HG03460 (cell line): ENCODE results near the gene PCDH9.
"Not testable (repeated sequence)": the region's sequence is repeated elsewhere in the genome, so short reads cannot be mapped to it uniquely, and the experiment has no call there.

ENCODE experiments used
- ATAC-seq: cut with Tn5 transposase; IDR thresholded peaks from one replicate; pipeline ENCODE4 v1.9.1; 2021; ENCODE audit not compliant: unreplicated experiment

The PCDH9 gene

DNA sequence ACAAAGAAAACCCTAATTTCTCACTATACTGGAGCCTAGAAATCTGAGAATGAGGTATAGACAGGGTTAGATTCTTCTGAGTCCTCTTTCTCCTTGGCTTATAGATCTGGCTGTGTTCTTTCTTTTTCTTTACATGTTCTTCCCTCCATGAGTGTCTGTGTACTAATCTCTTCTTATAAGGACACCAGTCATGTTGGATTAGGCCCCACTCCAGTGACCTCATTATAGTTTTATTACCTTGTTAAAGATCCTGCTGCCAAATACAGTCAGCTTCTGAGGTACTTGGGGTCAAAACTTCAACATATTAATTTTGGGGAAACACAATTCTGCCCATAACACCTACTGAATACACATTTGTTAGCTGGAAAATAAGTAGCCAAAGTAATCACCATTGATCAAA, 302.6 kb downstream of the PCDH9 start:
- no peak for ATAC-seq

- no peak for ATAC-seq
These were observed 303.1 kb downstream of the PCDH9 start for GRCh38 chr13:66926851-66927524.

GRCh38 chr13:66926200-66926850, 303.8 kb downstream of the PCDH9 start:
- ATAC-seq: no peak

DNA sequence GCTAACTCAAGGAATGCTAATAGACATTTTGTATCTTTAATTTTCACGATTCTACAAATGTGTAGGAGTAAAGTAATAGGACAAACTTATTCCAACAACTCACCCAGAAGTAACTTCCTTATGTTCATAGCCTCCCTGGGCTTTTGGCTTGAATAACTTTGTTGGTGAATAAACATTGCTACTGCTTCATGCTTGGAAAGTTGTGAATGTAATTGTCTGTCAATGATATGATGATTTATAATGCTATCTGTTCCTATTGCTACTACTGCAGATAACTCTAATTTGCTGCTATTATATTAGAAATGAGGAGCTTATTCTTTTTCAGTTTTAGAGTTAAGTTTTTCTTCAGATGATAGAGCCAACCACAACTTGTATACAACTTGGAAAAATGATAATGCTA, 307.7 kb downstream of the PCDH9 start:
- no peak for ATAC-seq

DNA sequence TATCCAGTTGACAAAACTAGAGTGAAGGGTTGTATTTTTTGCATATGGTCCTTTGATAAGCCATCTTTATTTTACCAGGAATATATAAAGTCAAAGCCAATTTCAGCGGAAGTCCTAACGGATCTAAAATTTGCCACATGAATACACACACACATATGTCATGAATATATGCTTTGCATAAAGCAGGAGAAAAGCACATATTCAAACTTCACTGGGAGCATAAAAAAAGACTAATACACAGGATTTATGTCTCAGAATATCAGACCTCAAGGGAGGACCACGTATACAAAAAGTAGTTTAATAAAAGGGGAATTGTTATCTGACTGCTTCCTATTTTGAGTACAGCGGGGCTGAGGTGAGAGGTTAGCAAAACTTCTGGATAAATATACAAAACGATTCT, 308.7 kb downstream of the PCDH9 start:
- no peak for ATAC-seq

DNA sequence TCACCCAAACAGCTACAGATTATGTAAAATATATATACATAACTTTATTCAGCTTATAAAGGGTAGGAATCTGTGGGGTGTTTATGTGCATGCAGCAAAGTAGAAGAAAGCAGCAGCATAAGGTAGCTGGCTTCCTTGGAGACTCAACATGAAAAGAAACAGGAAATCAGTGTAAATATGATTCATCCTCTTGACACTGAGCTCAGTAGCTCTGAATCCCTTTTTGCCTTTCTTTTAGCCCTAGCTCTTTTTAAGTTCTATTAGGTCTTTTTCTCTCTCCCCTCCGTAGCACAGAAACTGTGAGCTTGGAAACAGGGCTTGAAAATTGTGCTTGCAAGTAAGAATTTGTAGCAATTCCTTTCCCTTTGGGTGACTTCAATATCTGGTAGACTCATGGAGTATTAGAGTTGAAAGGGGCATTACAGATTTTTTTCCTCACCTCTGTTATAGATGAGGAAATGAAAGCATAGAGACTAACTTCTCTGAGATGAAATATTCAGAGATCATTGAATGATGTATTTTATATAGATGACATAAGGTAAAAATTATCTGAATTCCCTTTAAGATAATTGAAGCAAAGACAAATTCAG, 314.4 kb downstream of the PCDH9 start:
- no peak for ATAC-seq

DNA sequence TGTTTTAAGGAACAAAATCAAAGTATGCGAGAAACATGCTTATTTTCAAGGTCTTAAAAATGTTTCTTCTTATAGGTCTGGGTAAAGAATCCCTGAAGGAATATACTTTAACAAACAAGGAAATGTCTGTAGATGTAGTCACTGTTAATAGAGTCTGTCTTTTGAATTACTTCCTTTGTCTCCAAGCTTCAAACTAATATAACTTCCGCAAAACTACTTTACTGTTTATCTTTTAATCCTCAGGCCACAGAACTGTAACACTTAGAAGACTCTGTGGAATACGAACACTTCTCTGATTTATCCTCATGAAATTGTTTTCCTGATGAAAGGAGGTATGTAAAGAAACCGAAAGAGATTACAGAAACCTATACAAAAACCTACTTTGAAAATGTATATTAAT, 316.0 kb downstream of the PCDH9 start:
- no peak for ATAC-seq

GRCh38 chr13:66911411-66911939, 318.7 kb downstream of the PCDH9 start:
- ATAC-seq: no peak

GRCh38 chr13:66899955-66900354, 330.2 kb downstream of the PCDH9 start:
- no peak for ATAC-seq

DNA sequence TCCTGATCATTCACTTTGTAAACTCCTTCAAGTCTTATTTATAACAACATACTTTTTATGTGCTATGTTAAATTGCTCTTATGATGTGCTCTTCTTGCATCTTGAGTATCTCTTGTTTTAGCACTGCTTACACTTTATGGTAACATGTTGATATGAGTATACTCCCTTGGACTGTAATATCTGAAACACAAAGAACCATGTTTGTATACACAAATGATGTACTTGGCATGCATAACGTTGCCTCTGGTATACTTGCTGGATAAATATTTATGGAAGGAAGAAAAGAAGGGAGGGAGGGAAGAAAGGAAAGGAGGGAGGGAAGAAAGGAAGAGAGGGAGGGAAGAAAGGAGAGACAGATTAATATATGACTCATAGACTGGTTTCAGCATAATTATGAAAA, 333.2 kb downstream of the PCDH9 start:
- ATAC-seq: no peak

GRCh38 chr13:66895780-66896179, 334.4 kb downstream of the PCDH9 start:
- no peak for ATAC-seq

DNA sequence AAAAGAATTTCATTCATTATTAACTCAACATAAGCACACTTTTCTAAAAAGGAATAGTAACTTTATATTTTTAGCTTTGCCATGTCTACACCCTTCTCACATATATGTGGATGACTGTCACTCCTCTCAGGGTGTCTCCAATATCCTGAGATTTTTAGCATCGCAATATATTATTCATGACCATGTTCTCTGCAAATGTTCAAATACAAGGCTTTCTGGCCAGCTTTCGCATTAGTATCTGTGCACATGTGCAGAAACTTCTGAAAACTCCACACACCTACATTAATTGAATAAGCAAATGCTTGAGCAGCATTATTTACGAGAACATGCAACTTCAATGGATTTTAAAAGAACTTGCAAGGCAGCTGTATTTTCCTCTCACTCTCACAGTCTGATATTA, 334.8 kb downstream of the PCDH9 start:
- ATAC-seq: no peak

GRCh38 chr13:66888698-66889097, 341.4 kb downstream of the PCDH9 start:
- ATAC-seq: no peak

DNA sequence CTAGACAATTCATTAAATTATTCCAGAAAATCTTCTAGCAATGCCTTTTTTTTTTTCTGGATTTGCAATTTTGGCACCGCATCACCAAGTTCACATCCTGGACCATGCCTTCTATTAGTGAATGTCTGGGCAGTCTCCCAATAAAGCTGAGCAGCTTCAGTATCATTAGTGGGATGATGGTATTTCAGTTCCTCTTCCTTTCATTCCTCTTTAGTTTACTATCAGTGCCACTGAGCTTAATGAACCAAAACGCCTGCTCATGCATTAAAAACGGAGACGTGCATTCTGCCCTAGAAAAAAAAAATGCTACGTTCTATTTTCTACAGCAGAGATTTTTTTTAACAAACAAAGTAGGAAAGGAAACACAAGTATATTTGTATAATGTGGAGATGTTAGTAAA, 343.0 kb downstream of the PCDH9 start:
- ATAC-seq: peak; percentile 71

- ATAC-seq: no peak
These were observed 343.9 kb downstream of the PCDH9 start for GRCh38 chr13:66886264-66886663.

DNA sequence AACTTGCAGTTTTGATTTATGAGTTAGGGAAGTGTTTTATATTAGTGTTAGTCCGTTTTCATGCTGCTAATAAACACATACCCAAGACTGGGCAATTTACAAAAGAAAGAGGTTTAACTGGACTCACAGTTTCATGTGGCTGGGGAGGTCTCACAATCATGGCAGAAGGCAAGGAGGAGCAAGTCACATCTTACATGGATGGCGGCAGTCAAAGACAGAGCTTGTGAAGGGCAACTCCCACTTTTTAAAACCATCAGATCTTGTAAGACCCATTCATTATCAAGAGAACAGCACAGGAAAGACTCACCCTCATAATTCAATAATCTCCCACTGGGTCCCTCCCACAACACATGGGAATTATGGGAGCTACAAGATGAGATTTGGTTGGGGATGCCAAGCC, 349.0 kb downstream of the PCDH9 start:
- ATAC-seq: not testable (repeated sequence)

- no peak for ATAC-seq
These were observed 350.1 kb downstream of the PCDH9 start for GRCh38 chr13:66879988-66880387.

DNA sequence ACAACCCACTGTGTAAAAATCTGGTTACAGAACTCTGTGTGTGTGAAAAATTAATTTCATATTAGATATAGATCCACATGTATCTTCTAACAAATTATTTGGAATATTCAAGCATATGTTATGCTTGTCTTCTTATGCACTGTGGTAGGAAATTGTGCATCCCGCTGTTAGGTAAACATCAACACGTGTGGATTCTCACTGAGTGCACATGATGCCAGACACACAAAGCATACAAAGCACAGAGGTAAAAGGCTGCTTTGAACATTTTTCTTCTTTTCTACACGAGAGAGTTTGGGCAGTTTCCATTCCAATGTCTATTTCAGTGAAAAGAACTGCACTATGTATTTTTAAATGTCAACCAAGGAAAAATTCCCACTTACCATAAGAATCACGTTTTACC, 354.9 kb downstream of the PCDH9 start:
- ATAC-seq: no peak

DNA sequence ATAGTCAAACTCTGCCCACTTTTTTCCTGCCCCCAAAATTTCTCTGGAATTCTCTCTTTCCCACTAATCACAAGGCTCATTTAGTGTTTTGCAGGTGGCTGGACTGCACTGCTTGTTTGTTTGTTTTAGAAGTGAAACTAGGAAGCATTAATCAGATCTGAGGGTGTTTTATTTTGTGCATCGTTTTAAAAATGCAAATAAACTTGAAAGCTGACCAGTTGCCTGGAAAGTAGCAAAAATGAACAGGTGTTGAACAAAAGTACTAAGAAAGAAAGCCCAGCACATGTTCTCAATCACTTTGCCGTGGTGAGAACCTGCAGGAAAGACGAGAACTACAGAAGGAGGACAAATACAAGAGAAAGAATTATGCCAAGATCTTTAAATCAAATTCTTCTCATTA, 365.5 kb downstream of the PCDH9 start:
- ATAC-seq: no peak

DNA sequence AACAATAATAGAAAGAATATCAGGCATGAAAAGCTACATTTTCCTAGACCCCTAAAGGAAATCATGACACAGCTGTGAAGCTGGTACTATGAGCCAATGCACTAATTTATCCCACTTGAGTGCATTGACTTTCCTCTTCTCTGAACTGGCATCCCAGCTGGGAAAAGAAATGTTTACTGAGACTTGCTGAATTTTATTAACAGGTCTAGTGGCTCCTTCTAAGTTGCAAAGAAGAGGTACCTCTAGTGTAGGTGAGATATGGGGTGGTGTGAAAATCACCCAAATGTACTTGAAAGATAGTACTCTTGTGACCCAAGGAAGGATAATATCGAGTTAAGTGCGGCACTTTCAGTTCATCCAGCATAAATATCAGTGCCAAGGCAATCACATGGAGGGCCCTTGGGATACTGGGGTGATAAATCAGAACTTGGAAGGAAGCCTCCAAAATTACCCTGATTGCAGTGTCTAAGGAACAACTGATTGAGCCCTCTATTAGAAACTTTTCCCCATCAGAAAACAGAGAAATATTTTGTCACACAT, 369.2 kb downstream of the PCDH9 start:
- ATAC-seq: no peak

DNA sequence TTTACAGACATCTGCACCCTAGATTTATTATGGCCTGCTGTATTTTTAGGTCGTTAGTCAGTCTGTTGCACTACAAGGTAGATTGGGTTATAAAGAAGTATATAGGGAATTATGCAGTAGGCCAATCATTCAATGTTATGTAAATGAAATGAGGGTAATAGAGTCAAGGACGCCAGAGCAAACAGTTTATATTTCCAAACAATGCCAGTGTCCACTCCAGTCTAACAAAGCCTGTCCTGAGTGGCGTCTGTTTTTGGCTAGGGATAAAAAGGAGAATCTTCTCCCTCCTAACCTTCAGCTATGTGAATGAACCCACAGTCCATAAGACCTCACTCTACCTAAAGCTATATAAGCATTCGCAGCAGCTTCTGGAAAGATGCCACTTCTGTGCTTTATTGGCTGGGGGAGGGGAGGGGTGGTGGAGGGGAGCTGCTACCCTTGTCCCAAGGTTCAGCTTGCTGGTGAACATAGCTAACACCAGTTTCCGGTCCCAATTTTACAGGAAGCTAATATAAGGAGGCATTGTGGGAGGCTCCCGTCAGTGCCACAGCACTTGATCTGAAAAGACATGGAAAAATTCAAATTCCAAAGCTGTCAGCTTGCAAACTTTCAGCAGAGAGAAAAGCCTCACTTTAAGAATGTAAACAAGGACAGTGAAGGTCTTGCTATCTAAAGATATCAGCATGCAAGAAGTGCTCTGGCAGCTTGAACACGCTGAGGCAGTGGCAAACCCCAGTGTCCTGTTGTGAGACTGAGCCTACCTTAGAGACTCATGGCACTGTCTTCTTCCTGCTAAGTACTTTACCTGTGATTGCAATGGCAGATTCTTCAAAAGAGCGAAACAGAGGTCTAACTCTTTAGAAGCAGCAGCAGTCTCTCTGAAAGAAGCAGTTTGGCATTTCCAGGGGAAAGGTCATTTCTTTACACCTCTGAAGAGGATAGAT, 369.9 kb downstream of the PCDH9 start:
- ATAC-seq: no peak
